ENCODE measurements around the gene TIMM29.
"Not testable (repeated sequence)": the region's sequence is repeated elsewhere in the genome, so short reads cannot be mapped to it uniquely, and the experiment has no call there.

TIMM29 gene

DNA sequence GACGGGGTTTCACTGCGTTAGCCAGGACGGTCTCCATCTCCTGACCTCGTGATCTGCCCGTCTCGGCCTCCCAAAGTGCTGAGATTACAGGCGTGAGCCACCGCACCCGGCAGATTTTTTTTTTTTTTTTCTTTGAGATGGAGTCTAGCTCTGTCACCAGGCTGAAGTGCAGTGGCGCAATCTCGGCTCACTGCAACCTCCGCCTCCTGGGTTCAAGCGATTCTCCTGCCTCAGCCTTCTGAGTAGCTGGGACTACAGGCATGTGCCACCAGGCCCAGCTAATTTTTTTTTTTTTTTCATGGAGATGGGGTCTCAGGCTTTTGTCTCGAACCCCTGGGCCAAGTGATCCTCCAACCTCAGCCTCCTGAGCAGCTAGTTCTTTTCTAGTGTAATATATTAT, 13.0 kb downstream of the TIMM29 start:
- not testable (repeated sequence) for DNase-seq

GRCh38 chr19:10943412-10943811, 14.8 kb downstream of the TIMM29 start:
- not testable (repeated sequence) for DNase-seq

GRCh38 chr19:10945264-10945663, 16.7 kb downstream of the TIMM29 start:
- no peak for DNase-seq

DNA sequence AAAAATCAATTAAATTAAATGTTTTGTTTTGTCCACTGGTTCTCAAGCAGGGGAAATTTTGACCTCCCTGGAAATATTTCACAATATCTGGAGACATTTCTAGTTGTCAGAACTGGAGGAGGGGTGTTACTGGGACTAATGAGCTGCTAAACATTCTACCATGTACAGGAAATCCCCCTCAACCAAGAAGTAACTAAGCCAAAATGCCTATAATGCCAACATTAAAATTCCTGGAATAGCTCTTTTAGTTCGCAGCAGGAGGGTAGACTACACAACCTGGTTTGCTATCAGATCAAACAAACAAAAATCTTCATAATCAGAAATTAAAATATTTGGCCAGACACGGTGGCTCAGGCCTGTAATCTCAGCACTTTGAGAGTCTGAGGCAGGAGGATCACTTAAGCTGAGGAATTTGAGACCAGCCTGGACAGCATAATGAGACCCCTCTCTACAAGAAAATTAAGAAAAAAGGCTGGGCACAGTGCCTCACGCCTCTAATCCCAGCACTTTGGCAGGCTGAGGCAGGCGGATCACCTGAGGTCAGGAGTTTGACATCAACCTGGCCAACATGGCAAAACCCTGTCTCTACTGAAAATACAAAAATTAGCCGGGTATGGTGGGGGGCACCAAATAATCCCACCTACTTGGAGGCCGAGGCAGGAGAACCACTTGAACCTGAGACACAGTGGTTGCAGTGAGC, 18.5 kb downstream of the TIMM29 start:
- no peak for DNase-seq

GRCh38 chr19:10952809-10953208, 24.2 kb downstream of the TIMM29 start:
- DNase-seq: no peak

DNA sequence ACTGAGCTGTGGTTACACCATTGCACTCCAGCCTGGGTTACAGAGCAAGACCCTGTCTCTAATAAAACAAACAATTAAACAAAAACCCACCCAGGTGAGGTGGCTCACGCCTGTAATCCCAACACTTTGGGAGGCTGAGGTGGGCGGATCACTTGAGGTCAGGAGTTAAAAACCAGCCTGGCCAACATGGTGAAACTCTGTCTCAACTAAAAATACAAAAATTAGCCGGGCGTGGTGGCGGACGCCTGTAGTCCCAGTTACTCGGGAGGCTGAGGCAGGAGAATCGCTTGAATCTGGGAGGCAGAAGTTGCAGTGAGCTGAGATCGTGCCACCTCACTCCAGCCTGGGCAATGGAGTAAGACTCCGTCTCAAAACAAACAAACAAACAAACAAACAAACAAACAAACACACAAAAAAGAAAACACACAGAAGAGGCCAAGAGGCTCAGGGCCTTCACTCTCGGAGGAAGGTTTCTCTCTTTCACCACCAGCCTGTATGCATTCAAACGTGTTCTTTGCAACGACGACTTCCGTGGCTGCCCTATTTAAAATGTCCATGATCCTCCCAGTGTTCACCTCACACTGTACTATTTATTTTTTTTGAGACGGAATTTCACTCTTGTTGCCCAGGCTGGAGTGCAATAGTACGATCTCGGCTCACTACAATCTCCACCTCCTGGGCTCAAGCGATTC, 30.8 kb downstream of the TIMM29 start:
- DNase-seq: not testable (repeated sequence)

GRCh38 chr19:10960314-10961072, 31.9 kb downstream of the TIMM29 start, which contains the start of gene SMARCA4:
Gene SMARCA4, plus strand, starts transcription at chr19:10961030. Its CDS starts 23,122 bp downstream, at chr19:10984152.
- peak; percentile 98 for DNase-seq

GRCh38 chr19:10961073-10961860, 32.7 kb downstream of the TIMM29 start:
- DNase-seq: peak; percentile 72

DNA sequence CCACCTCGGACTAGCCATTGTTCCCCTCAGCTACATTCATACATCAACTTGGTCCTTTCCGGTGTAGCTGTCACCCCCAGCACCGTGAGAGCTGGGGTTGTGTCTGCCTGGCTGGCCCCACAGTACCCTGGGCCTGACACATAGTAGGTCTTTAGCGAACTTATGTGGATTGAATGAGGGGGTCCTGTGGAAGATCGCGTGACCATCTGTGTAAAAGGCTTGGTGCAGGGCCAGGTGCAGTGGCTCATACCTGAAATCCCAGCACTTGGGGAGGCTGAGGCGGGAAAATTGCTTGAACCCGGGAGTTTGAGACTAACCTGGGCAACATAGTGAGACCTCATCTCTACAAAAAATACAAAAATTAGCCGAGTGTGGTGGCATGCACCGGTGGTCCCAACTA, 34.3 kb downstream of the TIMM29 start:
- DNase-seq: no peak

DNA sequence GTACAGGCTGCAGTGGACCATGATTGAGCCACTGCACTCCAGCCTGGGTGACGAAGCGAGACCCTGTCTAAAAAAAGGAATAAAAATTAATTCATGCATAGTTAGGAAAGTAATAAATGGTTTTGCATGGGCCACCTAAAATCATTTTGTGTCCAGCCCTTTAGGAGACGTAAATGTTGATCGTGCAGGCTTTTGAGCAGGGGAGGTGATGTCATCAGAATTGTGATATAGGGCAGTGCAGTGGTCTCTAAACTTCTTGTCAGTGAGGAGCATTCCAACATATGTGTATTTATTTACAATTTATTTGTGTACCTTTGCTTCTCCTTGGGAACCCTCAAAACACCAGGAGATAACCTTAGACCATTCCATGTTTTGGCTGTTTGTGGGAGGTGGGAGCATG, 35.3 kb downstream of the TIMM29 start:
- DNase-seq: no peak

GRCh38 chr19:10964903-10965302, 36.3 kb downstream of the TIMM29 start:
- DNase-seq: no peak

- DNase-seq: no peak
These were observed 36.8 kb downstream of the TIMM29 start for GRCh38 chr19:10965398-10965797.

DNA sequence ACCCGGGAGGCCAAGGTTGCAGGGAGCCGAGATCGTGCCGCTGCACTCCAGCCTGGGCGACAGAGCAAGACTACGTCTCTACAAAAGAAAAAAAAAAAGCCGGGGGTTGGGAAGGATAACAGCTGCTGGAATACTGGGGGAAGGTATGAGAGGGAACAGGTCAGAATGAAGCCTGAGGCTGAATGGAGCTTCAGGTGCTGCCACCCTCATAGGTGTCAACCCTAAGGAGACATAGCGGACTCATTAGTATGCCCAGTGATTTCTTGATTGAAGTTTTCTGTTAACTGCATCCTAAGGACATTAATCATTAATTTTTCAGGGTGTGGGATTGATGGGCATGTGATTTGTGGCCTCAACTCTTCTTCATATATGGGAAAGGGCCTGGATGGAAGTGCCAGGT, 38.2 kb downstream of the TIMM29 start:
- no peak for DNase-seq

- DNase-seq: peak; percentile 41
These were observed 40.0 kb downstream of the TIMM29 start for GRCh38 chr19:10968527-10969135.

- DNase-seq: no peak
These were observed 42.6 kb downstream of the TIMM29 start for GRCh38 chr19:10971107-10971726.

GRCh38 chr19:10975374-10976130, 46.9 kb downstream of the TIMM29 start:
- DNase-seq: no peak

DNA sequence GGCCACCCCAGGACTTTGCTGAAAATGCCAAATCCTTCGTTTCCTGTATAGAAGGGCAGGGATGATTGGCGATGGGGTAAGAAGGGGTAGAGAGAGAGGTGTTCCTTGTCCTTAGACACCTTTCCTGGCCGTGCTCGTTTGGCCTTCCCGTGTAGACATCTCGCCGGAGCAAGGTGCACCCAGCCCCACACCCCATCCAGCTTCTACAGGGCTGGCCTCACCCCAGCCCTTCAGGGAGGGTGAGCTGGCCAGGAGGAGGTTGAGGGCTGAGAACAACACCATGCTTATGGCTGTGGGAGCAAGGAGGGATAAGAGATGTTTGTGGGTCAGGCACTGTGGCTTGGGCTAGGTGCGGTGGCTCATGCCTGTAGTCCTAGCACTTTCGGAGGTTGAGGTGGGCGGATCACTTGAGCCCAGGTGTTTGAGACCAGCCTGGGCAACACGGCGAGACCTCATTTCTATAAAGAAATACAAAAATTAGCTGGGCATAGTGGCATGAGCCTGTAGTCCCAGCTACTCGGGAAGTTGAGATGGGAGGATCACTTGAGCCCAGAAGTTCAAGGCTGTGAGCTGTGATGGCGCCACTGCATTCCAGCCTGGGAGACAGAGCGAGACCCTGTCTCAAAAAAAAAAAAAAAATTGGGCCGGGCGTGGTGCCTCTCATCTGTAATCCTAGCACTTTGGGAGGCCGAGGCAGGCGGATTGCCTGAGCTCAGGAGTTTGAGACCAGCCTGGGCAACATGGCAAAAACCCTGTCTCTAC, 47.7 kb downstream of the TIMM29 start:
- no peak for DNase-seq

- DNase-seq: no peak
These were observed 49.1 kb downstream of the TIMM29 start for GRCh38 chr19:10977742-10978092.

Measured in right kidney (tissue), 1 donor.